Measurements from ENCODE around the gene NDUFS8. TPM values are rescaled to one million over a fixed set of nuclear protein-coding genes. Genes with fewer than 3 reads are reported as not detected.

NDUFS8 gene
- total and polyA plus RNA-seq, 2 of the 13 experiments (the other 11 are each of a cell fraction or from before 2014, with no cell fraction given), result 96.7 to 158 TPM

- TF ChIP-seq PRDM10 (CRISPR knock-in tag; IDR thresholded peaks at IDR 0.05; ENCODE audit: low read depth) (peak; percentile 93), ZBED4 (CRISPR knock-in tag; IDR thresholded peaks at IDR 0.05; ENCODE audit: borderline replicate concordance) (no peak; the same call in 1 of the 2 replicates), RXRA (CRISPR knock-in tag; IDR thresholded peaks at IDR 0.05) (peak; percentile 85), ZNF333 (CRISPR knock-in tag; IDR thresholded peaks at IDR 0.05; ENCODE audit: borderline replicate concordance) (0 out of 2 replicates have a peak, but pooled peaks have one; percentile 44), HOMEZ (CRISPR knock-in tag; IDR thresholded peaks at IDR 0.05; ENCODE audit: low read depth) (peak; percentile 95), GPBP1L1 (CRISPR knock-in tag; IDR thresholded peaks at IDR 0.05) (no peak), HDAC1 (CRISPR knock-in tag; IDR thresholded peaks at IDR 0.05) (peak; percentile 87), ZFP36L2 (CRISPR knock-in tag; IDR thresholded peaks at IDR 0.05) (no peak), ZNF678 (CRISPR knock-in tag; IDR thresholded peaks at IDR 0.05) (no peak), ZNF547 (CRISPR knock-in tag; IDR thresholded peaks at IDR 0.05) (0 out of 2 replicates have a peak, but pooled peaks have one; percentile 39), DRAP1 (CRISPR knock-in tag; IDR thresholded peaks at IDR 0.05) (peak; percentile 67), NFE2 (CRISPR knock-in tag; IDR thresholded peaks at IDR 0.05) (no peak), ESRRA (CRISPR knock-in tag; IDR thresholded peaks at IDR 0.05; ENCODE audit: low read depth) (peak; percentile 40; the same call in 1 of the 2 replicates), ZNF839 (CRISPR knock-in tag; IDR thresholded peaks at IDR 0.05; ENCODE audit: borderline replicate concordance) (no peak; the same call in 1 of the 2 replicates), ATM (IDR thresholded peaks at IDR 0.05; ENCODE audit: borderline replicate concordance) (no peak)
These were observed 13.3 kb upstream of the NDUFS8 start (continued) for GRCh38 chr11:68016904-68017817.
